ENCODE measurements around the gene KIAA1549.
"Not testable (repeated sequence)": the region's sequence is repeated elsewhere in the genome, so short reads cannot be mapped to it uniquely, and the experiment has no call there.

KIAA1549 gene

GRCh38 chr7:138945154-138945553 lies 36.0 kb downstream of the KIAA1549 start:
- DNase-seq (ENCODE audit: low read depth, low spot score) = no peak

GRCh38 chr7:138944592-138944991 lies 36.6 kb downstream of the KIAA1549 start:
- DNase-seq (ENCODE audit: low read depth, low spot score) = no peak

GRCh38 chr7:138943061-138943460 lies 38.1 kb downstream of the KIAA1549 start:
- DNase-seq (ENCODE audit: low read depth, low spot score) = no peak

GRCh38 chr7:138941545-138941944 lies 39.6 kb downstream of the KIAA1549 start:
- no peak for DNase-seq (ENCODE audit: low read depth, low spot score)

- not testable (repeated sequence) for DNase-seq (ENCODE audit: low read depth, low spot score)
Measured at GRCh38 chr7:138940602-138941001, 40.6 kb downstream of the KIAA1549 start.

- no peak for DNase-seq (ENCODE audit: low read depth, low spot score)
Measured at GRCh38 chr7:138937484-138937883, 43.7 kb downstream of the KIAA1549 start.

- no peak for DNase-seq (ENCODE audit: low read depth, low spot score)
Measured at GRCh38 chr7:138935465-138936011, 45.7 kb downstream of the KIAA1549 start.

GRCh38 chr7:138934861-138935260 lies 46.3 kb downstream of the KIAA1549 start:
- DNase-seq (ENCODE audit: low read depth, low spot score) = no peak

GRCh38 chr7:138934367-138934766 lies 46.8 kb downstream of the KIAA1549 start:
- no peak for DNase-seq (ENCODE audit: low read depth, low spot score)

- DNase-seq (ENCODE audit: low read depth, low spot score) = no peak
Measured at GRCh38 chr7:138932870-138933269, 48.3 kb downstream of the KIAA1549 start.

GRCh38 chr7:138932427-138932826 lies 48.8 kb downstream of the KIAA1549 start:
- DNase-seq (ENCODE audit: low read depth, low spot score) = no peak

- no peak for DNase-seq (ENCODE audit: low read depth, low spot score)
Measured at GRCh38 chr7:138929969-138930368, 51.2 kb downstream of the KIAA1549 start.

- DNase-seq (ENCODE audit: low read depth, low spot score) = no peak
Measured at GRCh38 chr7:138926241-138926612, 55.0 kb downstream of the KIAA1549 start.

- no peak for DNase-seq (ENCODE audit: low read depth, low spot score)
Measured at GRCh38 chr7:138924501-138925225, 56.5 kb downstream of the KIAA1549 start.

GRCh38 chr7:138921277-138921676 lies 59.9 kb downstream of the KIAA1549 start:
- DNase-seq (ENCODE audit: low read depth, low spot score) = no peak

GRCh38 chr7:138919911-138920310 lies 61.3 kb downstream of the KIAA1549 start:
- no peak for DNase-seq (ENCODE audit: low read depth, low spot score)

GRCh38 chr7:138919216-138919615 lies 62.0 kb downstream of the KIAA1549 start:
- DNase-seq (ENCODE audit: low read depth, low spot score) = no peak

- DNase-seq (ENCODE audit: low read depth, low spot score) = no peak
Measured at GRCh38 chr7:138918756-138919155, 62.4 kb downstream of the KIAA1549 start.

- DNase-seq (ENCODE audit: low read depth, low spot score) = no peak
Measured at GRCh38 chr7:138918176-138918575, 63.0 kb downstream of the KIAA1549 start.

GRCh38 chr7:138917771-138918170 lies 63.4 kb downstream of the KIAA1549 start:
- no peak for DNase-seq (ENCODE audit: low read depth, low spot score)

GRCh38 chr7:138916731-138917130 lies 64.5 kb downstream of the KIAA1549 start:
- DNase-seq (ENCODE audit: low read depth, low spot score) = no peak

- no peak for DNase-seq (ENCODE audit: low read depth, low spot score)
Measured at GRCh38 chr7:138916275-138916674, 64.9 kb downstream of the KIAA1549 start.

- no peak for DNase-seq (ENCODE audit: low read depth, low spot score)
Measured at GRCh38 chr7:138913783-138914182, 67.4 kb downstream of the KIAA1549 start.

GRCh38 chr7:138911007-138911406 lies 70.2 kb downstream of the KIAA1549 start:
- DNase-seq (ENCODE audit: low read depth, low spot score) = no peak
